ELR (cell line): ENCODE measurements around the gene CTNNA2.
"Not testable (repeated sequence)": the region's sequence is repeated elsewhere in the genome, so short reads cannot be mapped to it uniquely, and the experiment has no call there.

Experiments
- DNase-seq: peaks from one replicate; pipeline ENCODE4 v3.0.0-alpha.2; 2015; ENCODE audit warnings: low read depth

CTNNA2 gene

DNA sequence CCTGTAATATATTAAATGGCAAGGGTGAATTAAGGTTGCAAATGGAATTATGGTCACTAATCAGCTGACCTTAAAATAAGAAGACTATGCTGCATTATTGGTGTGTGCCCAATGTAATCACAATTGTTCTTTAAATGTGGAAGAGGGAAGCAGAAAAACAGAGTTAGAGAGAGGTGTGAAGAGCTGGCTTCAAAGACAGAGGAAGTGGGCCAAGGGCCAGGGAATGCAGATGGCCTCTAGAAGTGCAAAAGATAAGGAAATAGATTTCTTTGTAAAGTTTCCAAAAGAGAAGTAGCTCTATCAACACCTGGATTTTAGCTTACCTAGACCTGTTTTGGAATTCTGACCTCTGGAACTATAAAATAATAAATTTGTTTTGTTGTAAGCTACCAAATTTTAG is 515.7 kb downstream of the CTNNA2 start:
- DNase-seq, result no peak

GRCh38 chr2:80030135-80030534 is 517.3 kb downstream of the CTNNA2 start:
- no peak for DNase-seq

DNA sequence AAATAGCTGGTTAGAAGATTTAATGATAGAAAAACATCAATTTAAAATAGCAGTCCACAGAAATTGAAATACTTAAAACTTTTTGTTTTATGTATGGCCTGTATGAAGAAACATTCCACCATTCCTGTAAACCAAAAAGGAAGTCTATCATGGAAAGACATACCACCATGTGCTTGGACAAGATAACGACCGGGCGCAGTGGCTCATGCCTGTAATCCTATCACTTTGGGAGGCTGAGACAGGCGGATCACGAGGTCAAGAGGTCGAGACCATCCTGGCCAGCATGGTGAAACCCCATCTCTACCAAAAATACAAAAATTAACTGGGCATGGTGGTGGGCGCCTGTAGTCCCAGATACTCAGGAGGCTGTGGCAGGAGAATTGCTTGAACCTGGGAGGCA is 519.8 kb downstream of the CTNNA2 start:
- not testable (repeated sequence) for DNase-seq

GRCh38 chr2:80035749-80036285 is 523.0 kb downstream of the CTNNA2 start:
- DNase-seq, result no peak

GRCh38 chr2:80037310-80037709 is 524.5 kb downstream of the CTNNA2 start:
- no peak for DNase-seq

DNA sequence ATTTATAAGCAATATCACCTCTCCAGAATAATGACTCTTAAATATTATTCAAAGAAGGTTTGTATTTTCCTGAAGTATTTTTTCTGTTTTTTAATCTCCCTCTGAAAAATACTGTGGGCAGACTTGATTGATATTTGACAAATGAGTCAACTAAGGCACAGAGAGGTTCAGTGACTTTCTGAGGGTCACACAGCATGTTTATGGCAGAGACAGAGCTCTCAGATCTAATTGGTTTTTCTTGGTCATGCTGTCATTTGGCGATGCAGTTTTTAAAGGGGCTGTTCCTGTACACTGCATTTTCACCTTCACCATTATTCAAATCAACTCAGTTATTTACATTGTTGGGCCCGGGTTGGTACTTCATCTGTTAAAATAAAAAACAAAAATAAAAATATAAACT is 527.4 kb downstream of the CTNNA2 start:
- DNase-seq, result no peak

GRCh38 chr2:80042635-80043034 is 529.8 kb downstream of the CTNNA2 start:
- no peak for DNase-seq

DNA sequence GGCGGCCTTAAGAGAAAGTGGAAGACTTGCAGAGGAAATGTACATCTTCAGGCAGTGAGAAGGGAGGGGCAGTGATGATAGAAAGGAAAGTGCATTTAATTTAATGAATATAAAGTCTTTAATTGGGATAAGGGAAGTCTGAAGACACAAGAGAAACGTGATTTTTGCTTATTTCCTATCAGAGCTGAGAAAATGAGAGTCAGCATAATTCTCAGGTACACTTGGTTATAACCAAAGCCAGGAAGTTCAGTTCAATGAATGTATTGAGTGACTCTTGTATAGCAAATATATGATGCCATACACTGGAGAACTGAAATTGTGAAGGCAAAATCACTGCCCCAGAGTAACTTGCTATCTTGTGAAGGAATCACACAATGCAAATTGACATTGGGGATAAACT is 535.4 kb downstream of the CTNNA2 start:
- DNase-seq, result no peak

GRCh38 chr2:80050246-80050645 is 537.4 kb downstream of the CTNNA2 start:
- DNase-seq, result no peak

DNA sequence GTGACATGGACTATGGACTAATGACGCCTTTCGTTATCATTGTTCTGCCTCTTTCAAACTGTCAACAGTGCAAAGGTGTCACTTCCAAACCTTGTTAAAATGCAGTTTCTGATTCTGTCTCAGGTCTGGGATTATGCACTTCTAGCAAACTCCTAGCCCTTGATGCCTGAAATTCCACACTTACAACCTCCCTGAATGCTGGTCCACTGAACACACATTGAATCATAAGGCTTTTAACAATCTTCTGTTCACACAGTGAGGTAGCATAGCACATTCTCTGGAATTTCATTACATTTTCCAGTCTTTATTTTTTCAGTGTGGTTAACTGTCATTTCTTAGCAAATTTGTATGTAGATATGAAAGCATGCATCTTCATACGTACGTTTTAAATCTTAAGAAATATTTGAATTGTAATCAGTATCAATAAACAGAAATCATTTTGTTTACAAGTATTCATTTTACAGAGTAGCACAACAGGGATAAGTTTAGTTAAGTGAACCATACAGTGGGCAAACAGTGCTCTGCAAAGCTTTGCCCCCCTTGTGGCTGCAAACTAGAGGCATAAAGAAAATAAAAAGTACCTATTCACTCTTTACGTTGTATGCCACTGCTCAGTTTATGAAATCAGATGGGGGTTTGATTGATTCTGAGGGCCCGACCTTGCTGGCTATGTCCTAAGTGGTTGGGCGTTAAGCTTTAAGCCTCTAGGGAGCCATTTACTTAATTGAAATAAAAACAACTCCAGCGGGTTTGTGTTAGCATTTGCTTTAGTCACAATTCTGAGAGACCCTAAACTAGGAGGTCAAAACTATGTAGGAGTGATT is 540.9 kb downstream of the CTNNA2 start:
- DNase-seq, result no peak

DNA sequence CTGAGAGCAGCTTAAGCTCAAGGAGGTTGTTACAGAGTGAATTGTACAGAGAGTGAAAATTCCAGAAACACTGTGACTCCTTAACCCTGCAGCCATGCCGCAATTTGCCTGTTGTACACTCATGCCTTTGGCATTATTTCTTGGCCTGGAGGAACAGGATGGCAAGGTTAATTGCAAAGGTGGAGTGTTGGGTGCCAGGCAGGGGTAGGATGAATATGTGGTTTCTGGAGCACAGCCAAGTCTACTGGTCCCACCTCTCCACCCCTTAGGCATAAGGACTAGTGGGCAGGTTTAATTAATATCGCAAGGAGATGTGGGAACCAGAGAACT is 541.5 kb downstream of the CTNNA2 start:
- peak; percentile 6 for DNase-seq

- DNase-seq, result no peak
Observed at GRCh38 chr2:80057956-80058355, 545.1 kb downstream of the CTNNA2 start.

DNA sequence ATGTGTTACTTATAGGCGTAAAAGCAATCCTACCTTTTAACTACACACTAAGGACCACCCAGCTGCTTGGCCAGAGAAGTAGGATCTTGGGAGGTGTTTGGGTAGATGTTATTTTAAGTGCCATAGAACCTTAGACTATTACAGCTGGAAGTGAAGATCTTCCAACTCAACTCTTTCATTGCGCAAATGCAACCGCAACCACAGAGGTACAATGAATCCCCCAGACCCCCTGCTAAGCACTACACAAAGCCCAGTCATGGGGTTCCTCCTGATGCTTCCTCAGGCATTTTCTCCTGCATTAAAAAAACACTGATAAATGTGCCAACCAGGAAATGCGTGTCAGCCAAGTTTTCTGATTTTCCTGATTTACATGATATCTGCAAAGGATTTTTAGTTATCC is 545.7 kb downstream of the CTNNA2 start:
- no peak for DNase-seq

GRCh38 chr2:80059447-80059846 is 546.6 kb downstream of the CTNNA2 start:
- DNase-seq, result no peak

DNA sequence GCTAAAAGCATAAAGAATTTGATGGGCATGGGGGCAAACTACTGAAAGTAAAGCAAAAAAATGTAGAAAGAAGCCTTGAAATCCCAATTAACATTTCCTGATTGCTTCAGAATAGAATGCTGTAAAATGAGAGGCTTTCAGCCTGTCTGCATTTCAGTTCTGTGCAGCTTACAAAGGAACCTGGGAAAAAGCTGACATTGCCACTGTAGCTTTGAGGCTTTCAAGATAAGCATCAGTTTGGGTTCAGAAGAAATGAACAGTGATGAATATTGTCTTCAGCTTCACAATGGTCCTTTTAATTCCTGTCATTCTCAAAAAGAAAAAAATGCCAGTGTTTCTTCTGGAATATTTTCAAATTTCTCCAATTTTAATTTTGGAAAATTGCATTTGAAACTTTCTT is 549.0 kb downstream of the CTNNA2 start:
- no peak for DNase-seq

DNA sequence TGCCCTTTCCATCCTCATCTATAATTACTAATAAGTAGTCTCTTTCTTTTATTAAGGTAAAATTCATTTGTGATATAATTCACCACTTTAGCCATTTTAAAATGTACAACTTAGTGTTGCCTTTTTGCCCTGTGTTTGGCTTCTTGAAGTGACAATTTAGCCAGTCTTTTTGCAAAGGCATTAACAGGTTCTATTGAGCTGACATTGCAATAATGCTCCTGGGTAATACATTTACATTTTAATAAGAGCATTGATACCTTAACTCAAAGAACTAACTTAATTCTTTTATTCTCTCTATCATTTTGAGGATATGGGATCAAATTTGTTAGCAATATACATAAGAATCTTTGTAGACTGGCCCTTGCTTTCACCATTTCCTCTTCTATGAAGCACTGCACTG is 549.4 kb downstream of the CTNNA2 start:
- no peak for DNase-seq

- no peak for DNase-seq
Observed at GRCh38 chr2:80068038-80068731, 555.3 kb downstream of the CTNNA2 start.

DNA sequence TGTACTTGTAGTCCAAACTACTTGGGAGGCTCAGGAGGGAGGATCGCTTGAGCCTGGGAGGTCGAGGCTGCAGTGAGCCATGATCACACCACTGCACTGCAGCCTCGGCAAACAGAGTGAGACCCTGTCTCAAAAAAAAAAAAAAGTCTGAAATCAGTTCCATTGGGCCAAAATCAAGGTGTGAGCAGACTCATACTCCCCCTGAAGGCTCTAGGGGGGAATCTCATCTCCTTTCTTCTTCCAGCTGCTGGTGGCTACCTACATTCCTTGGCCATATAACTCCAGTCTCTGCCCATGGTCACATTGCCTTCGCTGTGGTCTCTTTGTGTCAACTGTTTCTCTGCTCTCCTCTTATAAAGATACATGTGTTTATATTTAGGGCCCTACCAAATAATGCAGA is 557.7 kb downstream of the CTNNA2 start:
- no peak for DNase-seq

DNA sequence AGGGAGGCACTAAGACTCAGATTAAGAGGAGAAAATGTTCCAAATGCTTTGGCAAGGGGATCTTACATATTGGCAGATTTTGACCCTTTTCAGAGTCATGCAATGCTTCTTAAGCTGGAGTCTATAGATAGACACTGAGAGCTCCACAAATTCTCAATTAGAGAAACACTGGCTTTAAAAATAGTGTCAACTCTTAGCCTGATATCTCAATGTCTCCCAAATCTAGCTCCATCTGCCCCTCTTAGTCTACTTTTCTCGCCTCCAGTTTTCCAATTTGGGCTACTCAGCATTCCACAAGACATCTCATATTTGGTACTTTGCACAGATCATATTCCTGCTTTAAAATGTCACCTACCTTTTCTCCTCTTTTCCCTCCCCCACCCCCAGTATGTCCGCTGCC is 559.1 kb downstream of the CTNNA2 start:
- no peak for DNase-seq

GRCh38 chr2:80073134-80073561 is 560.3 kb downstream of the CTNNA2 start:
- peak; percentile 49 for DNase-seq

DNA sequence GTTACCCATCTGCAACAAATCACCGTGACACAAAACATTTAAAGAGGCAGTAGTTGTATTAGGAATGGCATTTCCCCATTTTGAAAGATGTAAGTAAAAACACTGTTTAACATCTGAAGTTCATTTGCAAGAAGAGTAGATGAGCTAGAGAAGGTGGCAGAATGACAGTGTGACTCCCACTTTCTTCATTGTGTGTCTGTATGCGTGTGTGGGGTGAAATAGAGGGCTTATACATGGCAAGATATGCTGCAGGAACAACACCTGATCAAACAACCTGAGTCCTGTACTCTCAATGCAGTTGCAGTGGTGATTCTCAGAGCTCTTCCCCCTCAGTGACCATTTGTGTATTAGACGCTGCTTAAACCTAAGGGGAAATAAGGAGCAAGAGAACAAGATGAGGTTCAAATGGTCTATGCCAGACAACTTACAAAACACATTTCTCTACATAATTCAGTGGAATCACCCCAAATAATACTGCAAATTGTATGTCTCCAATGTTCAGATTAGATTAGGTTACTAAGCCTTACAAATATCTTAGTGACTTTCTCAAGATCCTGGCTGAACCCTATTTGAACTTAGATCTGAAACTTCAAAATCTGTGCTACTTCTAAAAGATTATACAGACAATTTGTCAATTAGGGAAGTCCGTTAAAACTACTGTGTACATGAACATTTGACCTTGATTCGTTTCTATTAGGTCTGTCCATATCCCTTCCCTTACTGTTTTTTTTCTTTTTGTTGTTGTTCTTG is 561.6 kb downstream of the CTNNA2 start:
- DNase-seq, result no peak

DNA sequence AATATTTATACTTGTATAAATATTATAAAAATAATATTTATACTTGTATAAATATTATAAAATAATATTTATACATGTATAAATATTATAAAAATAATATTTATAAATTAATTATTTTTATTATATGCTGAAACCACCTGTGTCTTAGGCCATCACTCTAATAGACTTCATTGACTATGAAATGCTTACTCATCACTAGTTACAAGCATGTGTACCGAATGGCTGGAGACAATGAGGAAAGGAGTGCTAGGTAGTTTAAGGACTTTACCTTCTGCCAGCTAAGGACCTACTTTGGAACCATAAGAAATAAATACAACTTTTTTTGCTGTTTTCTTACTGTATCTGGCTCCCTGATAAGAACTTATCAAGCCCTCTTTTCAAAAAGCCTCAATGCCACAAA is 562.9 kb downstream of the CTNNA2 start:
- no peak for DNase-seq
